Ishikawa (cell line): ENCODE measurements around the gene XIRP2.

Source experiments
- CEBPB ChIP-seq: IDR thresholded peaks from 2 replicates; pipeline ENCODE4 v1.6.1; 2012
- CREB1 ChIP-seq: IDR thresholded peaks from 2 replicates; pipeline ENCODE4 v1.6.1; 2012; ENCODE audit warnings: low read depth
- EGR1 ChIP-seq: IDR thresholded peaks from 2 replicates; pipeline ENCODE4 v1.6.1; 2012
- EP300 ChIP-seq: IDR thresholded peaks from 2 replicates; pipeline ENCODE4 v1.6.1; 2012; ENCODE audit warnings: borderline replicate concordance
- FOXM1 ChIP-seq: IDR thresholded peaks from 2 replicates; pipeline ENCODE4 v1.6.1; 2012; ENCODE audit warnings: low read depth, borderline replicate concordance
- NFIC ChIP-seq: IDR thresholded peaks from 2 replicates; pipeline ENCODE4 v1.6.1; 2012
- RAD21 ChIP-seq: IDR thresholded peaks from 2 replicates; pipeline ENCODE4 v1.6.1; 2012; ENCODE audit warnings: low read depth
- REST ChIP-seq: IDR thresholded peaks from 2 replicates; pipeline ENCODE4 v1.6.1; 2012; ENCODE audit warnings: low read depth, mild to moderate bottlenecking
- TAF1 ChIP-seq: IDR thresholded peaks from 2 replicates; pipeline ENCODE4 v1.6.1; 2012; ENCODE audit warnings: low read depth, mild to moderate bottlenecking
- TCF12 ChIP-seq: IDR thresholded peaks from 2 replicates; pipeline ENCODE4 v1.6.1; 2012; ENCODE audit warnings: low read depth
- TEAD4 ChIP-seq: IDR thresholded peaks from 2 replicates; pipeline ENCODE4 v1.6.1; 2012
- USF1 ChIP-seq: IDR thresholded peaks from 2 replicates; pipeline ENCODE4 v1.6.1; 2012
- YY1 ChIP-seq: IDR thresholded peaks from 2 replicates; pipeline ENCODE4 v1.6.1; 2012; ENCODE audit warnings: low read depth
- ZBTB7A ChIP-seq: IDR thresholded peaks from 2 replicates; pipeline ENCODE4 v1.6.1; 2012; ENCODE audit warnings: low read depth
- TF ChIP-seq, protein P1 (sequence below): IDR thresholded peaks from 2 replicates; pipeline ENCODE4 v1.6.1; 2012

Gene XIRP2

GRCh38 chr2:167271932-167272331, 383.7 kb downstream of the XIRP2 start:
- TF ChIP-seq REST (no peak), CEBPB (no peak), TAF1 (no peak), CREB1 (no peak), RAD21 (no peak), YY1 (no peak), TCF12 (no peak), NFIC (no peak), EP300 (no peak), TEAD4 (no peak), ZBTB7A (no peak)
- TF ChIP-seq, protein P1, sequence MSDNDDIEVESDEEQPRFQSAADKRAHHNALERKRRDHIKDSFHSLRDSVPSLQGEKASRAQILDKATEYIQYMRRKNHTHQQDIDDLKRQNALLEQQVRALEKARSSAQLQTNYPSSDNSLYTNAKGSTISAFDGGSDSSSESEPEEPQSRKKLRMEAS: no peak

GRCh38 chr2:167275046-167275445, 386.8 kb downstream of the XIRP2 start:
- no peak for TF ChIP-seq FOXM1
- TF ChIP-seq NFIC: no peak
- TF ChIP-seq USF1: no peak
- no peak for TF ChIP-seq REST
- no peak for TF ChIP-seq ZBTB7A
- no peak for TF ChIP-seq TAF1
- TF ChIP-seq, protein P1: no peak
- no peak for TF ChIP-seq CEBPB
- no peak for TF ChIP-seq EP300
- TF ChIP-seq RAD21: no peak
- TF ChIP-seq EGR1: no peak
- TF ChIP-seq YY1: no peak
- TF ChIP-seq TCF12: no peak
- TF ChIP-seq TEAD4: no peak
- TF ChIP-seq CREB1: no peak

DNA sequence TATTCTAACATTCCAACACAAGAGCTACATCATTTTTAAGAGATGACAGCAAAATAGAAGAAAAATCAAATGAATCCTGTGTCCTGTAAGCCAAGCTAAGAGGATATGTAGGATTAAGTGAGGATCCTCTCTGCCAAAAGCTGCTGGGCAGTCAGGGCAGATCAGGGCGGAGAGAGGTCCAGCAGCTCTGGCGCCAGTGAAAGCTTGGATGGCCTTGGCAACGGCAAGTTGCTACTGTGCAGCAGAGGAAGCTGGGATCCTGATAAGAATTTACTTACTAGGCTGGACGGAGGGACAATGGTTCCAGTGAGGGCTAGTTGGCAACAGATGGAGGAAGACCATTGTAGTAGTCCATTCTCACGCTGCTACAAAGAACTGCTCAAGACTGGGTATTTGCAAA, 391.5 kb downstream of the XIRP2 start:
- TF ChIP-seq CEBPB (no peak), ZBTB7A (no peak), TCF12 (no peak), TEAD4 (no peak), NFIC (no peak), RAD21 (no peak), TAF1 (no peak), REST (no peak), FOXM1 (no peak), EGR1 (no peak), USF1 (no peak), EP300 (no peak), CREB1 (no peak)
- TF ChIP-seq, protein P1: no peak

DNA sequence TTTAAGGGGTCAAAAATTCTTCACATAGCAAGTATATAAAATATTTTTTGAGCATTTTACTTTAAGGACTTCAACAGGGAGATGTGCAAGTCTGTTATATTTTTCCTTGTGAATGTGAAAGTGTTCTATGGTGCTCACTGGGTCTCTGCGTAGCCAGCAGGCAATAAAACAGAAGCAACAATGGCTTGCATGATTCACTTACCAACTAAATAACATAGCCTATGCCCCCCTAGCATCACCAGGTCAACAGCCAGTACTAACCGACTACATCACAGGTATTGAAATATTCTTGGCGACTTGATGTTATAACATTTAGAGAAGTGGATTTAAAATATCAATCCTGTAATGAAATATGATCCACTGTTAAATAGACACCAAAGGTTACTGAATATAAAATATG, 398.9 kb downstream of the XIRP2 start:
- TF ChIP-seq TEAD4 (no peak), TCF12 (no peak), EP300 (no peak), CEBPB (no peak), TAF1 (no peak)
- TF ChIP-seq, protein P1: no peak
